ENCODE measurements around the gene FTCDNL1. TPM values are rescaled to one million over a fixed set of nuclear protein-coding genes. Genes with fewer than 3 reads are reported as not detected.

FTCDNL1 gene
- total RNA-seq, 2 donors from 2014 or later, result 0.70 to 1.5 TPM

DNA sequence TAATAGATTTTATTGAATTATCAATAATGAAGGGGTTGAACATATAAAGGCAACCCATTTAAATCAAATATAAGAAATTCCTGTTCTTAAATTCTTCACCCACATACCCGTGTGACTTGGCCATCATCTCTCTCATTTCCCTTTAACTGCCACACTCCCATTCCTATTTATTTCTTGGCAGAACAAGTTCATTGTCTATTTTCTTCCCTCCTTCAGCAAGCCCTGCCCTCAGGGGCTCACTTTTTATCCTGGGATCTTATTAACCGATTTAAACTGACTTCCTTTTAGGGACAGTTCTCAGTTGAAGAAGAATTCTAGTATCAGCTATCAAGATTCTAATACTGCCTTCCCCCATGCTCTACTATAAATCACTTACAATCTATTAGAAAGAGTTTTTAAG lies 123.2 kb downstream of the FTCDNL1 start:
- no peaks in the 10 kb centered on the region for H3K4me1 Mint-ChIP-seq
- H3K27ac Mint-ChIP-seq, result no peak overlapping the region
- Histone ChIP-seq H3K36me3 (ENCODE audit: control insufficient read depth, insufficient read depth, low read length) (no peaks in the 10 kb centered on the region), H3K27ac (ENCODE audit: low read depth, low read length) (no peak overlapping the region), H3K27me3 (ENCODE audit: control insufficient read depth, insufficient read depth, low read length, poor library complexity, severe bottlenecking) (no peaks in the 10 kb centered on the region), H3K9ac (ENCODE audit: extremely low read depth, low read length, poor library complexity, severe bottlenecking) (no peak overlapping the region), H3K9me3 (ENCODE audit: control insufficient read depth, low read length) (no peaks in the 10 kb centered on the region), H3K4me3 (ENCODE audit: low read length) (no peak overlapping the region), H3K4me1 (ENCODE audit: control insufficient read depth, insufficient read depth, low read length) (no peaks in the 10 kb centered on the region)
- no peak overlapping the region for H3K4me3 Mint-ChIP-seq
- TF ChIP-seq, protein P1, sequence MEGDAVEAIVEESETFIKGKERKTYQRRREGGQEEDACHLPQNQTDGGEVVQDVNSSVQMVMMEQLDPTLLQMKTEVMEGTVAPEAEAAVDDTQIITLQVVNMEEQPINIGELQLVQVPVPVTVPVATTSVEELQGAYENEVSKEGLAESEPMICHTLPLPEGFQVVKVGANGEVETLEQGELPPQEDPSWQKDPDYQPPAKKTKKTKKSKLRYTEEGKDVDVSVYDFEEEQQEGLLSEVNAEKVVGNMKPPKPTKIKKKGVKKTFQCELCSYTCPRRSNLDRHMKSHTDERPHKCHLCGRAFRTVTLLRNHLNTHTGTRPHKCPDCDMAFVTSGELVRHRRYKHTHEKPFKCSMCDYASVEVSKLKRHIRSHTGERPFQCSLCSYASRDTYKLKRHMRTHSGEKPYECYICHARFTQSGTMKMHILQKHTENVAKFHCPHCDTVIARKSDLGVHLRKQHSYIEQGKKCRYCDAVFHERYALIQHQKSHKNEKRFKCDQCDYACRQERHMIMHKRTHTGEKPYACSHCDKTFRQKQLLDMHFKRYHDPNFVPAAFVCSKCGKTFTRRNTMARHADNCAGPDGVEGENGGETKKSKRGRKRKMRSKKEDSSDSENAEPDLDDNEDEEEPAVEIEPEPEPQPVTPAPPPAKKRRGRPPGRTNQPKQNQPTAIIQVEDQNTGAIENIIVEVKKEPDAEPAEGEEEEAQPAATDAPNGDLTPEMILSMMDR (conservative IDR thresholded peaks at IDR 0.05), result no peak
- H3K36me3 Mint-ChIP-seq (ENCODE audit: low read depth), result no peaks in the 10 kb centered on the region
- DNase-seq, result no peak
- H3K27me3 Mint-ChIP-seq (ENCODE audit: insufficient read depth), result no peaks in the 10 kb centered on the region
- H3K9me3 Mint-ChIP-seq, result no peaks in the 10 kb centered on the region
- WGBS, 2 experiments (ENCODE audit: insufficient coverage in 1 of 2, insufficient read length in 1 of 2), result 92 to 94% methylated on average over 2 of the region's 2 CpGs

DNA sequence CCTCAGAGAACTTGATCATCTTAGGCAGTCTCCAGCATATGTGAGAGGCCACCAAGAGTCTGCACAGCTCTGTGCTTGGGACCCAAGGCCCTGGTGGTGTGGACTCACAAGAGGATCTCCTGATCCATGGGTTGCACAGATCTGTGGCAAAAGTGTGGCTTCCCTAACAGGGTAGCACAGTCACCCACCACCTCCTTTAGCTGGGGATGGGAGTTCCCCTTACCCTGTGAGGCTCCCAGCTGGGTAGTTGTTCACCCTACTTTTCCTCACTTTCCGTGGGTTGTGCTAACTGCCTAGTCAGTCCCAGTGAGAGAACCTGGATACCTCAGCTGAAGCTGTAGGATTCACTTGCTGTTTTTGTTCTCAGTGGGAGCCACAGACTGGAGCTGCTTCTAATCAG lies 123.7 kb downstream of the FTCDNL1 start:
- Mint-ChIP-seq H3K27me3 (ENCODE audit: insufficient read depth) (no peaks in the 10 kb centered on the region), H3K9me3 (no peaks in the 10 kb centered on the region), H3K27ac (no peak overlapping the region), H3K36me3 (ENCODE audit: low read depth) (no peaks in the 10 kb centered on the region), H3K4me3 (no peak overlapping the region), H3K4me1 (no peaks in the 10 kb centered on the region)
- Histone ChIP-seq H3K4me1 (ENCODE audit: control insufficient read depth, insufficient read depth, low read length) (no peaks in the 10 kb centered on the region), H3K4me3 (ENCODE audit: low read length) (no peak overlapping the region), H3K9me3 (ENCODE audit: control insufficient read depth, low read length) (no peaks in the 10 kb centered on the region), H3K27me3 (ENCODE audit: control insufficient read depth, insufficient read depth, low read length, poor library complexity, severe bottlenecking) (no peaks in the 10 kb centered on the region), H3K27ac (ENCODE audit: low read depth, low read length) (no peak overlapping the region), H3K36me3 (ENCODE audit: control insufficient read depth, insufficient read depth, low read length) (no peaks in the 10 kb centered on the region), H3K9ac (ENCODE audit: extremely low read depth, low read length, poor library complexity, severe bottlenecking) (no peak overlapping the region)
- TF ChIP-seq, protein P1 (conservative IDR thresholded peaks at IDR 0.05), result no peak
- WGBS, 2 experiments (ENCODE audit: insufficient coverage in 1 of 2, insufficient read length in 1 of 2), result 89% methylated on average over 1 of the region's 1 CpG; no CpG with 5 or more reads in 1 of the 2 experiments
- no peak for DNase-seq

DNA sequence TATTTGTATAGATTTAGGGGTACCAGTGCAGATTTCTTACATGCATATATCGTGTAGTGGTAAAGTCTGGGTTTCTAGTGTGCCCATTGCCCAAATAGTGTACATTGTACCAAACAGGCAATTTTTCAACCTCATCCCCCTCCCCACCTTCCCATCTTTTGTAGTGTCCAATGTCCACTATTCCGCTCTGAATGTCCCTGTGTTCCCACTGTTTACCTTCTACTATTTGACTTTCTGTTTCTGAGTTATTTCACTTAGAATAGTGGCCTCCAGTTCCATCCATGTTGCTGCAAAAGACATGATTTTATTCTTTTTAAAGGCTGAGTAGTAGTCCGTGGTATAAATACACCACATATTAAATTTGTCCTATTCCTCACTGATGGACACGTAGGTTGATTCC lies 132.9 kb downstream of the FTCDNL1 start:
- TF ChIP-seq, protein P1 (conservative IDR thresholded peaks at IDR 0.05), result no peak
- Histone ChIP-seq H3K27ac (ENCODE audit: low read depth, low read length) (no peak overlapping the region), H3K9me3 (ENCODE audit: control insufficient read depth, low read length) (peaks cover 3% of the 10 kb centered on the region), H3K4me1 (ENCODE audit: control insufficient read depth, insufficient read depth, low read length) (no peaks in the 10 kb centered on the region), H3K27me3 (ENCODE audit: control insufficient read depth, insufficient read depth, low read length, poor library complexity, severe bottlenecking) (no peaks in the 10 kb centered on the region), H3K36me3 (ENCODE audit: control insufficient read depth, insufficient read depth, low read length) (no peaks in the 10 kb centered on the region), H3K9ac (ENCODE audit: extremely low read depth, low read length, poor library complexity, severe bottlenecking) (no peak overlapping the region), H3K4me3 (ENCODE audit: low read length) (no peak overlapping the region)
- no peak for DNase-seq
- no peak overlapping the region for H3K4me3 Mint-ChIP-seq
- H3K36me3 Mint-ChIP-seq (ENCODE audit: low read depth), result no peaks in the 10 kb centered on the region
- 93 to 95% methylated on average over 2 to 4 of the region's 4 CpGs for WGBS, 2 experiments (ENCODE audit: insufficient coverage in 1 of 2, insufficient read length in 1 of 2)
- H3K9me3 Mint-ChIP-seq, result no peaks in the 10 kb centered on the region
- H3K27me3 Mint-ChIP-seq (ENCODE audit: insufficient read depth), result no peaks in the 10 kb centered on the region
- no peaks in the 10 kb centered on the region for H3K4me1 Mint-ChIP-seq
- H3K27ac Mint-ChIP-seq, result no peak overlapping the region

Data from endodermal cell (in vitro differentiated cells).